HepG2 (cell line): ENCODE data around the gene AMOTL2. TPM values are rescaled to one million over a fixed set of nuclear protein-coding genes. Genes with fewer than 3 reads are reported as not detected.

Experiments
- ATAC-seq: fragments of 200-7000 bp; cut with Tn5 transposase; 3 replicates; pipeline ENCODE4 v1.9.1; 2020; ENCODE audit warnings: mild to moderate bottlenecking, moderate library complexity
- BruUV-seq: library from RNA; stranded (reverse); fragments of 400-500 nt; replicated peaks from 2 replicates; lab custom pipeline; 2021; lab: Mats Ljungman, UMichigan
- CTCF ChIA-PET: fragments of 300-600 bp; formaldehyde crosslinking; extraction: SDS; loops from one replicate; lab custom pipeline; 2021; ENCODE audit warnings: low total read pairs, inconsistent platforms, low intra/inter-chr PET ratio; lab: Yijun Ruan, JAX
- POLR2A ChIA-PET: fragments of 350-600 bp; sonication (Branson Sonifier 250); formaldehyde crosslinking; loops from one replicate; lab custom pipeline; 2020; ENCODE audit warnings: antibody characterized with exemption, inconsistent platforms; lab: Yijun Ruan, JAX
- DNase-seq: peaks from one replicate; pipeline ENCODE4 v3.0.0-alpha.2; 2015; ENCODE audit warnings: low spot score
- FAIRE-seq: peaks from 3 replicates; lab custom pipeline; 2011; peaks lifted over from hg19 to GRCh38; lab: Jason Lieb, UNC
- H2AFZ ChIP-seq: one replicate; pipeline ENCODE4 v1.6.1; 2011; ENCODE audit warnings: low read length, inconsistent platforms
- H3K27ac ChIP-seq: fragments of 300-600 bp; 3 replicates; pipeline ENCODE4 v1.8.0; 2011; ENCODE audit warnings: mixed run types, mild to moderate bottlenecking, mixed read lengths, low read length, inconsistent platforms; ENCODE audit not compliant: insufficient read depth; ENCODE audit errors: extremely low read length
- H3K27me3 ChIP-seq, 2 experiments: fragments of 200-600 bp in 1 of 2; 2 replicates in 1 of 2; 3 replicates in 1 of 2; pipeline versions ENCODE4 v1.6.0 to v1.8.0; 2011; ENCODE audit warnings: low read length in 2 of 2, mild to moderate bottlenecking in 2 of 2, moderate library complexity in 2 of 2, inconsistent platforms in 1 of 2; ENCODE audit not compliant: insufficient read depth in 2 of 2, control insufficient read depth in 1 of 2
- H3K36me3 ChIP-seq, 2 experiments: fragments of 200-600 bp in 1 of 2; replicated peaks in 1 of 2; 2 replicates in 1 of 2; 3 replicates in 1 of 2; pipeline versions ENCODE4 v1.5.1 to v1.8.0; 2011; ENCODE audit warnings: low read length in 2 of 2, inconsistent platforms in 1 of 2; ENCODE audit not compliant: insufficient read depth in 2 of 2, control insufficient read depth in 1 of 2
- H3K4me1 ChIP-seq: 2 replicates; pipeline ENCODE4 v1.5.1; 2012; ENCODE audit warnings: low read length, inconsistent platforms; ENCODE audit not compliant: insufficient read depth
- H3K4me2 ChIP-seq: 2 replicates; pipeline ENCODE4 v1.6.0; 2011; ENCODE audit warnings: low read depth, low read length, inconsistent platforms
- H3K4me3 ChIP-seq, 3 experiments: fragments of 200-600 bp in 1 of 3; sonication (generic), shearing (Covaris generic) in 1 of 3; replicated peaks in 1 of 3; 2 replicates each; pipeline ENCODE4 v1.5.1; 2011 to 2016; ENCODE audit warnings: low read length in 3 of 3, inconsistent platforms in 2 of 3, low read depth in 2 of 3, mild to moderate bottlenecking in 2 of 3, control low read depth in 1 of 3, mixed read lengths in 1 of 3; ENCODE audit not compliant: insufficient read depth in 1 of 3
- H3K79me2 ChIP-seq: one replicate; pipeline ENCODE4 v1.6.1; 2011; ENCODE audit warnings: low read length, inconsistent platforms; ENCODE audit not compliant: insufficient read depth
- H3K9ac ChIP-seq: 2 replicates; pipeline ENCODE4 v1.6.0; 2011; ENCODE audit warnings: mild to moderate bottlenecking, low read depth, low read length, inconsistent platforms; ENCODE audit not compliant: insufficient read depth
- H3K9me3 ChIP-seq: 2 replicates; pipeline ENCODE4 v1.5.1; 2012; ENCODE audit warnings: mild to moderate bottlenecking, low read length
- H4K20me1 ChIP-seq: 2 replicates; pipeline ENCODE4 v1.6.0; 2011; ENCODE audit warnings: inconsistent platforms, mild to moderate bottlenecking, low read length, moderate library complexity; ENCODE audit not compliant: insufficient read depth
- BCL3 ChIP-seq: sonication (generic); formaldehyde crosslinking; IDR thresholded peaks from 2 replicates; pipeline ENCODE4 v1.5.1; 2020; ENCODE audit warnings: mild to moderate bottlenecking, missing genetic modification reagents, moderate library complexity
- DZIP1 ChIP-seq: sonication (generic); formaldehyde crosslinking; IDR thresholded peaks from 2 replicates; pipeline ENCODE4 v1.5.0; 2020; ENCODE audit warnings: mild to moderate bottlenecking, missing genetic modification reagents
- HMGXB4 ChIP-seq, 2 experiments: sonication (generic) in 1 of 2; formaldehyde crosslinking in 1 of 2; IDR thresholded peaks; 2 replicates each; pipeline versions ENCODE4 v1.4.0 to v1.6.1; 2018 to 2020; ENCODE audit warnings: missing genetic modification reagents in 2 of 2, borderline replicate concordance in 1 of 2, low read depth in 1 of 2, mild to moderate bottlenecking in 1 of 2, missing biosample characterization in 1 of 2
- PBX3 ChIP-seq: sonication (generic); formaldehyde crosslinking; IDR thresholded peaks from 2 replicates; pipeline ENCODE4 v1.8.1; 2023; ENCODE audit warnings: missing genetic modification reagents, inconsistent platforms, borderline replicate concordance
- YY1 ChIP-seq: IDR thresholded peaks from 2 replicates; pipeline ENCODE4 v1.6.1; 2011; ENCODE audit warnings: low read length, low read depth, moderate library complexity, mild to moderate bottlenecking; ENCODE audit not compliant: insufficient read depth, insufficient replicate concordance
- ZNF687 ChIP-seq: sonication (generic); formaldehyde crosslinking; IDR thresholded peaks from 2 replicates; pipeline ENCODE4 v1.5.1; 2020; ENCODE audit warnings: mild to moderate bottlenecking, missing genetic modification reagents, moderate library complexity
- ZSCAN25 ChIP-seq: sonication (generic); formaldehyde crosslinking; IDR thresholded peaks from 2 replicates; pipeline ENCODE4 v1.8.0; 2022; ENCODE audit warnings: mild to moderate bottlenecking, missing genetic modification reagents
- WGBS: methylation state at CpG from one replicate; pipeline ENCODE4 v1.1.6; 2017; ENCODE audit warnings: low lambda C conversion rate; 5-methylcytosine and 5-hydroxymethylcytosine counted together
- in situ Hi-C: cut with HindIII; loops from 2 replicates; pipeline ENCODE4 v1.10.0; 2017; ENCODE audit warnings: low pct_unique_long_range_greater_than_20kb; ENCODE audit not compliant: extremely low pct_ligation_motif_present
- intact Hi-C: fragments of 100-400 bp; cut with micrococcal nuclease; formaldehyde crosslinking; loops from one replicate; pipeline ENCODE4 v1.10.0; 2022; ENCODE audit not compliant: unreplicated experiment
- polyA plus RNA-seq, 8 experiments: library from polyadenylated mRNA; depleted of rRNA in 3 of 8; stranded (reverse) in 7 of 8; unstranded in 1 of 8; fragments of >200 nt; fragmentation: Illumina TruSeq in 4 of 8; extraction: Trizol in 4 of 8; gene quantifications; 2 replicates each; pipeline versions ENCODE4 v1.2.1 to v1.2.3, GENCODE V29; 2011 to 2016; ENCODE audit warnings: low read depth in 4 of 8, missing spikeins in 1 of 8, mixed read lengths in 1 of 8; ENCODE audit not compliant: insufficient read depth in 1 of 8
- total RNA-seq, 5 experiments: library from RNA; depleted of rRNA; stranded (reverse); fragments of >200 nt; fragmentation: Illumina TruSeq; extraction: Trizol; gene quantifications; 2 replicates each; pipeline ENCODE4 v1.2.3, GENCODE V29; 2016; ENCODE audit warnings: low read depth in 1 of 5

The AMOTL2 gene
- total and polyA plus RNA-seq, 2 of the 13 experiments (the other 11 are each of a cell fraction or from before 2014, with no cell fraction given) = 17.3 to 18.5 TPM

GRCh38 chr3:134407239-134407625, 33.0 kb upstream of the AMOTL2 start (continued):
- TF ChIP-seq ZSCAN25 = no peak
- no peak for TF ChIP-seq PBX3

GRCh38 chr3:134406331-134407238, 32.3 kb upstream of the AMOTL2 start:
- H3K4me1 ChIP-seq = no peaks in the 10 kb centered on the region
- peak overlapping the region in 2 of 3 experiments; percentile 27 to 60; a peak in 3 of 6 replicates for H3K4me3 ChIP-seq
- no peak overlapping the region for H2AFZ ChIP-seq
- H3K9ac ChIP-seq = no peak overlapping the region
- peak overlapping the region; percentile 66 for H3K4me2 ChIP-seq
- intact Hi-C loops (no loop called here), in situ Hi-C loops (no loop called here)
- H3K79me2 ChIP-seq = no peaks in the 10 kb centered on the region
- no peaks in the 10 kb centered on the region; the same call in 1 of the 2 replicates for H4K20me1 ChIP-seq
- 26% methylated on average over 6 of the region's 64 CpGs for WGBS
- DNase-seq (no peak), ATAC-seq (peak; percentile 80), FAIRE-seq (no peak)
- ChIA-PET POLR2A (no interaction called here), CTCF (no interaction called here)
- no peak overlapping the region for H3K27ac ChIP-seq
- H3K9me3 ChIP-seq = peaks cover 6% of the 10 kb centered on the region; the same call in 1 of the 2 replicates
- H3K27me3 ChIP-seq = peaks cover 7 to 32% of the 10 kb centered on the region in 2 experiments; a peak in 4 of 5 replicates
- no peaks in the 10 kb centered on the region for H3K36me3 ChIP-seq
- no TSS peak for BruUV-seq
- TF ChIP-seq BCL3 (no peak), HMGXB4 (CRISPR knock-in tag; IDR thresholded peaks at IDR 0.05; ENCODE audit: borderline replicate concordance in 1 of 2, low read depth in 1 of 2) (no peak), ZNF687 (CRISPR knock-in tag) (peak; percentile 35; the same call in 1 of the 2 replicates), YY1 (no peak), DZIP1 (CRISPR knock-in tag) (no peak)
